ENCODE data around the gene PSMD2.

Gene PSMD2

DNA sequence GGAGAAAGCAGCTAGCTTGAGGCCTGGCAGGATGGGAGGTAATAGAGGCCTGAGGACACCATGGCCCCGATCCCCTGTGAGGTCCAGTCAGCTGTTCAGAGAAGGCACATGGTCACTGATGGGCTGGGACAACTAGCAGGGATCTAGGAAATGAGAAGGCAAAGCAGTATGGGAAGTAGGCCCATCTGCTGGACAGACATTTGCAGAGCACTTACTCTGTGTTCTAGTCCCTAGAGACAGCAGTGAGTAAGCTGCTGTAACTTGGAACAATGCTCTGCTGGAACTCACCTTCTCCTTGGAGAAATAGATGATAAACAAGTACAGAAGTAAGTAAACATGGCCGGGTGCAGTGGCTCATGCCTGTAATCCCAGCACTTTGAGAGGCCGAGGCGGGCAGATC lies 16.1 kb upstream of the PSMD2 start:
- DNase-seq (ENCODE audit: low spot score): no peak

DNA sequence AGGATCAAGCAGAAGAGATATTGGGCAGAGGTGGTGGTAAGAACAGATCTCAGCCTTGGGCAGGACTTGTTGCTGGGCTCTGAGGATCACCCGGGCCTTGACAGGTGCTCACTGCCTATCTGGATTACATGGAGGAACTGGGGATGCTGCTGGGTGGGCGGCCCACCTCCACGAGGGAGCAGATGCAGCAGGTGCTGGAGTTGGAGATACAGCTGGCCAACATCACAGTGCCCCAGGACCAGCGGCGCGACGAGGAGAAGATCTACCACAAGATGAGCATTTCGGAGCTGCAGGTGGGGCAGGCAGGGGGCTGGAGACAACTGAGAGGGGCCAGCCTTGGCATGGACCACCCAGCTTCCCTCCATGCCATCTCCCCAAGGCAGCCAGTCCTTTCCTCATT lies 15.4 kb upstream of the PSMD2 start:
- DNase-seq (ENCODE audit: low spot score): no peak

DNA sequence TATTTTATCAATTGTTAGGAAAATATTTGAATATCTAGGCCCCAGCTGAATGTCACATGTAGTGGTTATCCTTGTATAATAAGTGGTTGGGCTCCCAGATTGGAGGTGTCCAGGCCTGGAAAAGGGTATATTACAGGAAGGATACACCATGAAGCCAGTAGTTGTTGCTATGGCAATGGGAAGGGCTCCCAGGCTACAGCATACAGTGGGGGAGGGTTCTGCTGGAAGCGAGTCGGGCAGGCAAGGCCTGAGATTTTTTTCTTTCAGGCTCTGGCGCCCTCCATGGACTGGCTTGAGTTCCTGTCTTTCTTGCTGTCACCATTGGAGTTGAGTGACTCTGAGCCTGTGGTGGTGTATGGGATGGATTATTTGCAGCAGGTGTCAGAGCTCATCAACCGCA lies 14.3 kb upstream of the PSMD2 start:
- DNase-seq (ENCODE audit: low spot score): peak; percentile 46

DNA sequence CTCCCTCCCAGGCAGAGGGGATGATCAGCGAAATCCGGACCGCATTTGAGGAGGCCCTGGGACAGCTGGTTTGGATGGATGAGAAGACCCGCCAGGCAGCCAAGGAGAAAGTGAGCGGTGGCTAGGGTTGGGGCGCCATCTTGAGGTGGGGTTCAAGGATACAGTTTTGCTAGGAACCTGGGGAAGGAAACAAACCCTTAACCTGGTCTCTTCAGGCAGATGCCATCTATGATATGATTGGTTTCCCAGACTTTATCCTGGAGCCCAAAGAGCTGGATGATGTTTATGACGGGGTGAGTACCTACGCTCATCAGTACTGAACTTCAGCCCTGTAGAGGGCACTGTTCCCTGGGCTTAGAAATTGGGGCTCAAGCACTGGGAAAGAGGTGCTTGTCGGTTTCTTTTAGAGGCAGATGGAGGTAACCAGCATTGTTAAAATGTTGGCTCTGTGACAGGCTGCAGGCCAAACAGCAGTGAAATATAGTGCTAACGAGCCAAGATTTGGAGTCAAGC lies 9.6 kb upstream of the PSMD2 start:
- DNase-seq (ENCODE audit: low spot score): peak; percentile 37

DNA sequence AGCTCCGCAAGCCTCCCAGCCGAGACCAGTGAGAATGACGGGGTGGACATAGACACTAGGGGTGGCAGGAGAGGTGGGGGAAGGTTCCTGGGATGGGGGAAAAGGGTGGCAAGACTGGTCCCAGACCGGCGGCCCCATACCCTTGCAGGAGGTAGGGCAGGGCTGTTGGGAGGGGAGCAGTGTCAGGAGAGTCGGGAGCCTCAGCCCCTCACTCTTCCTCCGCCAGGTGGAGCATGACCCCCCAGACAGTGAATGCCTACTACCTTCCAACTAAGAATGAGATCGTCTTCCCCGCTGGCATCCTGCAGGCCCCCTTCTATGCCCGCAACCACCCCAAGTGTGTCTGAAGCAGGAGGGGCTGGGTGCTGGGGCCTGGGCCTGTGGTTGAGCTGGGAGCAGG lies 8.7 kb upstream of the PSMD2 start:
- DNase-seq (ENCODE audit: low spot score): no peak

DNA sequence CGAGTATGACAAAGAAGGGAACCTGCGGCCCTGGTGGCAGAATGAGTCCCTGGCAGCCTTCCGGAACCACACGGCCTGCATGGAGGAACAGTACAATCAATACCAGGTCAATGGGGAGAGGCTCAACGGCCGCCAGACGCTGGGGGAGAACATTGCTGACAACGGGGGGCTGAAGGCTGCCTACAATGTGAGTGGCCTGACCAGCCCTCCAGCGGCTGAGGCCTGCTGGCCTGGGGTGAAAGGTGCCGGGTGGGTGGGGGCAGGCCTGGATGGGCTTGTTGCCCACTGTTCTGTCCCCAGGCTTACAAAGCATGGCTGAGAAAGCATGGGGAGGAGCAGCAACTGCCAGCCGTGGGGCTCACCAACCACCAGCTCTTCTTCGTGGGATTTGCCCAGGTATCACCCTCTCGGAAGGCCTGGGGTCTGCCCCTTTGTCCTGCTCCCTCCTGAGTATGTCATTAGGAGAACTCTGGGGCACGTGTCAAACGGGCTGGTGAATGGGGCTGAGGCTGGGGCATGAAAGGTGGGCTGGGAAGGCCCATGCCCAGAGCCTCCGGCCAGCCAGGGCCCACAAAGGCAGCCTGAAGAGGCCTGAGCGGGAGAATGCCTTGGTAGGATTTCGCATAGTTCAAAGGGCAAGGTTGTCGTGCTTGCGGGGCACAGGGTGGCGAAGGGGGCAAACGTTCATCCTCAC lies 7.8 kb upstream of the PSMD2 start:
- no peak for DNase-seq (ENCODE audit: low spot score)

DNA sequence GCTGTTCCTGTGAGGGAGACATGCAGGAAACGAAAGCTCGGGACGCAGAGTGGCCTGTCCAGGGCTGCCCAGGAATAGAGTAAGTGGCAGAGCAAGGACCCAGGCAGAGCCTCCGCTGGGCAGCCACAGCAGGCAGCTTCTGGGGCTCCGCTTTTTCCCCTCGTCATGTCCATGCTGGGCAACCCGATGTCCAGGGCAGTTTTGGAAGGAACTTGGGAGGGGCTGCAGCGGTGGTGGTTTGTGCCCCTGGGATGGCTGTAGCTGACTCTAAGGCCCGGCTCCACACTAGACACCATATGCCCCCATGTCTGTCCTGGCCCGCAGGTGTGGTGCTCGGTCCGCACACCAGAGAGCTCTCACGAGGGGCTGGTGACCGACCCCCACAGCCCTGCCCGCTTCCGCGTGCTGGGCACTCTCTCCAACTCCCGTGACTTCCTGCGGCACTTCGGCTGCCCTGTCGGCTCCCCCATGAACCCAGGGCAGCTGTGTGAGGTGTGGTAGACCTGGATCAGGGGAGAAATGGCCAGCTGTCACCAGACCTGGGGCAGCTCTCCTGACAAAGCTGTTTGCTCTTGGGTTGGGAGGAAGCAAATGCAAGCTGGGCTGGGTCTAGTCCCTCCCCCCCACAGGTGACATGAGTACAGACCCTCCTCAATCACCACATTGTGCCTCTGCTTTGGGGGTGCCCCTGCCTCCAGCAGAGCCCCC lies 7.1 kb upstream of the PSMD2 start:
- DNase-seq (ENCODE audit: low spot score): no peak

DNA sequence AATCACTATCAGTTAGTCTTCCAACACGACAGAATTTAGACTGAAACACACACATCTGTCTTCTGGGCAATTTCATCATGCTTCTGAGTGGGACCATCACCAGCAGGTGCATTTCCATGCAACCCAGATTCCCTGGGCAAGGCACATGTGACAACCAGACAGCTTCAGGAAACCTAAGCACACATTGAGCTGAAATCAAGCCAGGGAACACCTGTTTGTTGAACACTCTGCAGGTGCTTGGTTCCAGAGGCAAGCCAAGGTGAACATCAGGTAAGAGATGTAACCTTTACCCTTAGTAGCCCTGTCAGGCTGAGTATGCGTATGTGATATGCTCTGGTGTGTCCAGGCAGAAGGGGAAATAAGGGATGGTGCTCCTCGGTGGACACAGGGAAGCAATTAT lies 3.3 kb upstream of the PSMD2 start:
- no peak for DNase-seq (ENCODE audit: low spot score)

DNA sequence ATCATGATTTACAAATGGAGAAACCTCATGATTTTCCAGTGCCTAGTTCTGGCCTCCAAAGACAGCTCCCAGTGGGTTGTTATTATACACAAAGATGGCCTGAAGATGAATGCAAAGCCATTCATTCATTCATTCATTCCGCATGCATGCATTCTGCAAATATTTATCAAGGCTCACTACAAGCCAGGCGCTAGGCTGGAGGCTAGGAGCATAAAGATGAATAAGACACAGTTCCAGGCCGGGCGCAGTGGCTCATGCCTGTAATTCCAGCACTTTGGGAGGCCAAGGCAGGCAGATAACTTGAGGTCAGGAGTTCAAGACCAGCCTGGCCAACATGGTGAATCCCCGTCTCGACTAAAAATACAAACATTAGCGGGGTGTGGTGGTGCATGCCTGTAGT lies 2.4 kb upstream of the PSMD2 start:
- no peak for DNase-seq (ENCODE audit: low spot score)

DNA sequence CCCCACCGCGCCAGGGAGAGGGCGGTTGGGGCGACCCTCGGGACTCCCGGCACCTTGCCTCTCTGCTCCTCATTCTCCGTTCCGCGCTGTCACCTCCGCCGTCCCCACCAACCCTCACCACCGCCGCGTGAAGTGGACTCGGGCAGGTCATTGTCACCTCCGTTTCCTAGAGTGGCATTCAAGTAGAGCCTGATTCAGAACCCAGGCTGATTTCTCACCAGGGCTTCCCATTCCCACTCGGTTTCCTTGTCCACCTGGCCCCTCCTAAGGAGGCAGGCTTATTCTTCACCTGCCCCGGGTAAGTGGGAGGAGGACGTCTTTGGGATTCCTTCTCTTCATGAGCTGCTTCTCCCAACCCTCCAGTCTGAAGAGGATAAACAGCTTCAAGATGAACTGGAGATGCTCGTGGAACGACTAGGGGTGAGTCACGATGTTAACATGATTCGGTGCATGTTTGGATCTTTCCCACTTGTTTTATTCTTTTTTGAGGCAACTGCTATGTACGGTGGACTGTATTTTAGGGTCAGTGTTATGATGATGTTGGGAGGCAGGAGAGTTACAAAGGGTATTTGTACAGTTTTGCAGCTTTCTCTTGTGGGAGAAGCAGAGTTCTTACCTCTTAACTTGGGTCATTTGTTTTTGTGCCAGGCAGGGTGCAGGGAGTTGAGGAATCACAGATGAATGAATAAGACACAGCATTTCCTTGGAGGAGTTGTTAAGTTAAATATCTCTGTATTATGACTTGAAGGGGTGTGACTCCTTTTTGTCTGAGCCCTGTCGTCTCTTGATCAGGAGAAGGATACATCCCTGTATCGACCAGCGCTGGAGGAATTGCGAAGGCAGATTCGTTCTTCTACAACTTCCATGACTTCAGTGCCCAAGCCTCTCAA lies 692 bp downstream of the PSMD2 start:
- no peak for DNase-seq (ENCODE audit: low spot score)

DNA sequence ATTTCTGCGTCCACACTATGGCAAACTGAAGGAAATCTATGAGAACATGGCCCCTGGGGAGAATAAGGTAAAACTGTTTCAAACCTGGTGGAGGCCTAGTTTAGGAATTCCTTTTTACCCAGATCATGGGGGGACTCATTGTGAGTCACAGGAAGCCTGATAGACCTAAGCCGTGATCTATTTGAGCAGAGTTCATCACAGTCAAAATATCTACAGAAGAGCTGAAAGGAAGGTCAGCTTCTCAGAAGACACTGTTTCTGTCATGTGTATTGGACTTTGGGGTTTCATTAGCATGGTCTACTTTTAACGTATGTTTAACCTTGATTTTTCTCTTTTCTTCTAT lies 1.3 kb downstream of the PSMD2 start:
- DNase-seq (ENCODE audit: low spot score): no peak

DNA sequence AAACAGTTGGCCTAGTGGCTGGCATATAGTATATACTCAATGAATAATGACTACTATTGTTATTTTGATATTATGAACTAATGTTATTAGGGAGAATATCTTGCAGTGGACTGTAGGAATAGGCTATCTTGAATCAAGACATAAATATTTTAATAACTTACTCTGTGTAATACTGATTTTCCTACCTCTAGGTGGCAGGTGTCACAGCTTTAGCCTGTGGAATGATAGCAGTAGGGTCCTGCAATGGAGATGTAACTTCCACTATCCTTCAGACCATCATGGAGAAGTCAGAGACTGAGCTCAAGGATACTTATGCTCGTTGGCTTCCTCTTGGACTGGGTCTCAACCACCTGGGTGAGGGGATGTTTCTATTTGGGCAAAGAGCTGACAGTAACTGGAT lies 6.5 kb downstream of the PSMD2 start:
- DNase-seq (ENCODE audit: low spot score): no peak

DNA sequence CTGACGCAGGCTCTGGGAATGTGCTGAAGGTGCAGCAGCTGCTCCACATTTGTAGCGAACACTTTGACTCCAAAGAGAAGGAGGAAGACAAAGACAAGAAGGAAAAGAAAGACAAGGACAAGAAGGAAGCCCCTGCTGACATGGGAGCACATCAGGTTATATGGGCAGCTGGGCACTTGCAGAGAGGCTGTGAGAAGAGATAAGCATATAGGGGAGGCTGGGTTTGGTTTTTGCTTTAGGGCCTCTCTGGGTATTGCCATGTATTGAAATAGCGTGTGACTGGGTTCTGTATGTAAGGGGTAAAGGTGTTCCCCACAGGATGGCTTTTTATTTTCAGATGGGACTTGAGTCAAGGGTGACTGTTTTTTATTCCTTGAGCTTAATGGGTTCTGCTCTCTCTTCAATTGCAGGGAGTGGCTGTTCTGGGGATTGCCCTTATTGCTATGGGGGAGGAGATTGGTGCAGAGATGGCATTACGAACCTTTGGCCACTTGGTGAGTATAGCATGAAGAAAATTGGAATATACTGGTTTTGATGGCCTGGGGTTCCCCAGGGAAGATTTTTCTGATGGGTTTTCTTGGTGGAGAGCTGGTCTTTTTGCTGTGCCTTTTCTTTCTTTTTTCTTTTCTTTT lies 7.4 kb downstream of the PSMD2 start:
- DNase-seq (ENCODE audit: low spot score): no peak

DNA sequence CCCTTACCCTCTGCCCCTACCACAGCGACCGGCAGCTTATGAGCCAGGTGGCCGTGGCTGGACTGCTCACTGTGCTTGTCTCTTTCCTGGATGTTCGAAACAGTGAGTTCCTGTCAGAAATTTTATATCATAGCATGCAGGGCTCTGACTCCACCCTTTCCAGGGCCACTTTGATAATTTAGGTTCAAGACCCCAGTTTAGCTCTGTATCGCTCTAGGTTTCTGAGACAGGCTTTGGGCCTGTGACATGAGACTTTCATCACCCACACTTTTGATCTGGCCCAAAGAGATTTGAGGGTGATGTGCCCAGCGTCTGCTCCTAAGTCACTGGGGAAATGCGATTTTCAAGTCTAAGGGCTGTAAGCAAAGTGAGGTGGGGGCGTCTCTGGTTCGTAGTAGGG lies 8.9 kb downstream of the PSMD2 start:
- no peak for DNase-seq (ENCODE audit: low spot score)

DNA sequence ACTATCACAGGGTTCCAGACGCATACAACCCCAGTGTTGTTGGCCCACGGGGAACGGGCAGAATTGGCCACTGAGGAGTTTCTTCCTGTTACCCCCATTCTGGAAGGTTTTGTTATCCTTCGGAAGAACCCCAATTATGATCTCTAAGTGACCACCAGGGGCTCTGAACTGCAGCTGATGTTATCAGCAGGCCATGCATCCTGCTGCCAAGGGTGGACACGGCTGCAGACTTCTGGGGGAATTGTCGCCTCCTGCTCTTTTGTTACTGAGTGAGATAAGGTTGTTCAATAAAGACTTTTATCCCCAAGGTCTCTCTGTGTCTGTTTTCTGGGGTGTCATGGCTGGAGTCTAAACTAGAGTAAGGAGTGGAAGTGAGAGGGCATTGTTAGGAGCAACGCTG lies 9.7 kb downstream of the PSMD2 start:
- no peak for DNase-seq (ENCODE audit: low spot score)

DNA sequence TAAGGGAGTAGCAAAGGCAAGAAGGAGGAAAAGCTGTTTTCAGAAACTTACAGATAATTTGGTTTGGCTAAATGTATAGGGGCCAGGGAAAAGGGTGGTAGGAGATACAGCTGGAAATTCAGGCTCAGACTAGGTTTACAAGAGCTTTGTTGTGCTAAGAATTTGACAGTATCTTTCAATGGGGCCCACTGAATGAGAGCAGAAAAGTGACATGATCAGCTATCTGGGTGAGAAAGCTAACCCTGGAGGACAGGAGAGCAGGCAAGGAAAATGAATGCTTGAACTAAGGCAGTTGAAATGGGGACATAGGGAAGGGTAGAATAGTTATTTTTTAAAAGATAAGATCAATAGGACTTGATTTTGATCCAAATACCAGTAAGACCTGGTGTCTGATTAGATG lies 12.6 kb downstream of the PSMD2 start:
- no peak for DNase-seq (ENCODE audit: low spot score)

DNA sequence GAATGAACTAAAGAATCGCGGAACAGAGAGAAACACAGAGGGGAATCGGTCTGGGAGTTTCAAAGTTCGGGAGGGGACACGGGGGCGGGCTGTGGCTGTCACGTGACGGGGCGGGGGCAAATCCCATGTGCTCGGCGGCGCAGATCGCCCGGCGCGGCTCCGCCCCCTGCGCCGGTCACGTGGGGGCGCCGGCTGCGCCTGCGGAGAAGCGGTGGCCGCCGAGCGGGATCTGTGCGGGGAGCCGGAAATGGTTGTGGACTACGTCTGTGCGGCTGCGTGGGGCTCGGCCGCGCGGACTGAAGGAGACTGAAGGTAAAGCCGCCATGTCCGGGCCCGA lies 15.3 kb downstream of the PSMD2 start, which contains the start of gene EIF4G1:
EIF4G1 (plus strand) TSS at position 244 of the 337 bp plus-strand sequence. CDS start 1,191 bp downstream, outside the sequence.
- DNase-seq (ENCODE audit: low spot score): peak; percentile 89

DNA sequence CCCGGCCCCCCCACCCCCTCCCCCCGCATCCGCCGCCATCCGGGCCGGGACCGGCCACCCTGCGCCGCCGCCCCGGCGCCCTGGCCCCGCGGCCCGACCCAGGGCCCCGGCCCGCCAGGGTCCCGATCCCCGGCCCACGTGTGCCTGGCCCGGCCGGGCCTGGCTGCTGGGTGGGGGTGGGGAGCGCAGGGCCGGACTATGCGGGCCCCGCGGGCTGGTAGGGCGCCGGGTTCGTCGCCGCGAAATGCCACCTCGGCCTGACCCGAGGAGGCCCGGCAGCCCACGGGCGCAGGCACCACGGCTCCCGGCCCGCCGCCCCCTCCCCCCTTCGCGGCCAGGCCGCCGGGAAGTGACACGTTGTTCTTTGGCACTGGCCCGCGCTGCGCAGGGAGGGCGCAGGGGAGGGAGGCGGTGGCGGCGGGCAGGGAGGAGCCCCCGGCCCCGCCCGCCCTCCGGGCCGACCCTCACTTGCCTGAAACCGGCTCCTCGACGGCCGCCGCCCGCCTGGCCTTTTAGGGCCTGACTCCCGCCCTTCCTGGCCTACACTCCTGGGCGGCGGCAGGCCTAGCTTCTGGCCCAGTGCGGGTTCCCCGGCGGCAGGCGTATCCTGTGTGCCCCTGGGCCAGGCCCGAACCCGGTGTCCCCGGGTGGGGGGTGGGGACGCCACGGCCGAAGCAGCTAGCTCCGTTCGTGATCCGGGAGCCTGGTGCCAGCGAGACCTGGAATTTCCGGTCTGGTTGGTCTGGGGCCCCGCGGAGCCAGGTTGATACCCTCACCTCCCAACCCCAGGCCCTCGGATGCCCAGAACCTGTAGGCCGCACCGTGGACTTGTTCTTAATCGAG lies 15.9 kb downstream of the PSMD2 start:
- peak; percentile 59 for DNase-seq (ENCODE audit: low spot score)

DNA sequence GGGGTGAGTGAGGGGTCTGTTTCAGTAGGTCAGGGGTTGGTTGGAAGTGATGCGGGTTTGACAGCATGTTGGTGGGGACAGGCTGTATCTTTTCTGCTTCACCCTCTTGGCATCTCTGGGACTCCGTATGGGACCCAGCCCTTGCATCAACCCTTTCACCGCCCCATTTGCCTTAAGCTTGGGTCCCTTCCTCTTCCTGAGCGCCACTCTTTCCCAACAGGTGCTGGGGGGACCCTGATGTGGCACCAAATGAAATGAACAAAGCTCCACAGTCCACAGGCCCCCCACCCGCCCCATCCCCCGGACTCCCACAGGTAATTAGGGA lies 16.5 kb downstream of the PSMD2 start:
- DNase-seq (ENCODE audit: low spot score): no peak

DNA sequence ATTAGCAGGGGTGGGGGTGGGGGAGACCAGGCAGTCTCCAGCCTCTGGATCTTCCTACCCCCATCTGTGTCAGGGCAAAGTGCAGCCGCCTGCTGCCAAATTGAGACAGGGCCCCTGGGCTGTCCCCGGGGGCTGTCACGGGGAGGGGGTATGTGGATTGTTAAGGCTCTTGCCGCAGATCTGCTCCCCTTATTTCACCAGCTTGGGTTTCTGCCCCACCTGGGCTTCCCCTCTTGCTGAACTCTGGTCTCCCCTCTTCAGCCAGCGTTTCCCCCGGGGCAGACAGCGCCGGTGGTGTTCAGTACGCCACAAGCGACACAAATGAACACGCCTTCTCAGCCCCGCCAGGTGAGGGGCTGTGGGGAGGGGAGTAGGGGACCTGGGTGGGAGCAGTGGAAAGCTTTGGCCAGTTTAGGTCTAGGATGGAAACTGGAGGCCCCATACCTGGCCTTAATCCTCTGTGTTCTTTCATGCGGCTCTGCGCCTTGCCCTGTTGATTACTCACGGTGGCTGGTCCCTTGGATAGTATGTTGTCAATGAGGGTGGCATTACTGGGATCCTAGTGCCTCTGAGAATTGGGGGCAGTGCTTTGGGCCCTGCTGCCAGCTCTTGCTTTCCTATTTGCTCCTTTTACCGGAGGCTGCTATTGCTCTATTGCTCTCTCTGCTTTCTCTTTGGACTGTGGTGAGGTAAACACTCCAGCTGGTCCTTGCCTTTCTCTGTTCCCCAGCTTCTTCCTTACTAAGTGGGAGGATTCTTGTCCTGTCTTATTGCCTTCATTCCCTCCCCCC lies 17.0 kb downstream of the PSMD2 start:
- DNase-seq (ENCODE audit: low spot score): no peak

DNA sequence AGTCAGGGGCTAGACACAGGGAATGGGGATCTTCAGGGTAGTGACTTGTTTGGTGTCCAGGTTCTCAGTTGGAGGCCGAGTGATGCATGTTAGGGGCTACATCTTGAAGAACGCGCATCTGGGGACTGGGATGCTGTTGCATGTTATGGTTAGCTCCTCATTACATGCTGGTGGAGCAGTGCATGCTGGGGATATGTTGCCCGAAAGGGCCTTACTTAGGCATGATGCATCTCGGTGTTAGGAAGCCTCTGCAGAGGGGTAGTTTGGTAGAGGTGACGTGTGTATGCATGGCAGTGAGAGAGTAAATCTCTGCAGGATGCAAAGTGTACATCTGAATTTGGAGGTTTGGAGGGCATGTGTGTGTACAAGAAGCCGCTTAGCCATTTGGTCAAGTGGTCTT lies 17.8 kb downstream of the PSMD2 start:
- no peak for DNase-seq (ENCODE audit: low spot score)

All from globus pallidus (tissue), 1 donor.